GM12878 (cell line): ENCODE data around the gene KCNJ3. TPM values are rescaled to one million over a fixed set of nuclear protein-coding genes. Genes with fewer than 3 reads are reported as not detected.

ENCODE experiments used
- KDM1A ChIP-seq: fragments of 200-600 bp; sonication (generic); IDR thresholded peaks from 2 replicates; pipeline ENCODE4 v1.6.1; 2016; ENCODE audit warnings: borderline replicate concordance
- NFIC ChIP-seq: IDR thresholded peaks from 2 replicates; pipeline ENCODE4 v1.6.1; 2012; ENCODE audit warnings: low read depth, mild to moderate bottlenecking, inconsistent platforms, low read length, moderate library complexity
- RB1 ChIP-seq: fragments of 450-650 bp; formaldehyde crosslinking; IDR thresholded peaks from 2 replicates; pipeline ENCODE4 v1.6.1; 2017; ENCODE audit warnings: mild to moderate bottlenecking, borderline replicate concordance
- SIN3A ChIP-seq: IDR thresholded peaks from 2 replicates; pipeline ENCODE4 v1.6.1; 2012; ENCODE audit warnings: low read depth, low read length, improper control_type of control experiment
- TCF3 ChIP-seq: IDR thresholded peaks from 2 replicates; pipeline ENCODE4 v1.6.1; 2012; ENCODE audit warnings: low read depth, mild to moderate bottlenecking, low read length, borderline replicate concordance; ENCODE audit not compliant: insufficient read depth
- ZBTB40 ChIP-seq: fragments of 450-650 bp; IDR thresholded peaks from 2 replicates; pipeline ENCODE4 v1.6.1; 2016; ENCODE audit warnings: mild to moderate bottlenecking, moderate library complexity, borderline replicate concordance
- polyA plus RNA-seq, 11 experiments: library from polyadenylated mRNA; depleted of rRNA in 4 of 11; unstranded in 6 of 11; stranded (reverse) in 5 of 11; fragments of >200 nt; fragmentation: Nextera tagmentation in 4 of 11; fragmentation: Illumina TruSeq in 1 of 11; extraction: Ambion mirVana in 4 of 11; extraction: Trizol in 1 of 11; gene quantifications; 1 replicate in 1 of 11; 2 replicates in 10 of 11; pipeline versions ENCODE4 v1.2.1 to v1.2.3, GENCODE V29; 2011 to 2016; ENCODE audit warnings: inconsistent platforms in 2 of 11, missing spikeins in 2 of 11, low read depth in 1 of 11
- total RNA-seq, 4 experiments: library from RNA; depleted of rRNA in 3 of 4; stranded (reverse); fragments of >200 nt in 3 of 4; fragmentation: Illumina TruSeq in 1 of 4; extraction: Trizol in 1 of 4; gene quantifications; 2 replicates each; pipeline versions ENCODE4 v1.2.1 to v1.2.3, GENCODE V29; 2013 to 2021
- TF ChIP-seq, protein P1 (sequence below): fragments of 450-650 bp; conservative IDR thresholded peaks from 2 replicates; pipeline ENCODE4 v1.6.1; 2017; ENCODE audit warnings: mild to moderate bottlenecking, moderate library complexity
- TF ChIP-seq, protein P2 (sequence below): fragments of 450-650 bp; IDR thresholded peaks from 2 replicates; pipeline ENCODE4 v1.6.1; 2017; ENCODE audit warnings: mild to moderate bottlenecking, low read depth, inconsistent platforms; ENCODE audit not compliant: poor library complexity, severe bottlenecking
- TF ChIP-seq, protein P3 (sequence below): fragments of 150-350 bp; IDR thresholded peaks from 2 replicates; pipeline ENCODE4 v1.6.1; 2016; ENCODE audit warnings: low read depth, low read length

The KCNJ3 gene
- total and polyA plus RNA-seq, 10 of the 15 experiments (the other 5 are each of a cell fraction or from before 2014, with no cell fraction given) = 0.01 to 1.1 (median 0.04) TPM; not detected in 6

DNA sequence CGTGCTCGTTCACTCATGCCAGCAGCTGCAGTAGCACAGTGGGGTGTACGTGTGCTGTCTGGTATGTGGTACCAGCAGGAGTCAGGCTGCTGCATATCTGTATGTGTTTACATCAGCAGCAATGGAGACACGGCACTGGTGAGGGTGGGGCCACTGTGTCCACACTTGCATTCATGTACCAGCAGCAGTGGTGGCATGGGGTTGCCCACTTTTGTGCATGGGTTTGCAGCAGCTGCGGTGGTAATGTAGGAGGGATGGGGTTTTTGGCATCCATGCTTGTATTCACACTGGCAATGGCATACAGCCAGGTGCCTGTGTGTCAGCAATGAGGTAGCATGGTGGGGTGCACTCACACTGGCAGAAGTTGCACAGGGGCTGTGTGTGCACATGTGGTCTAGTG is 187.8 kb downstream of the KCNJ3 start (continued):
- TF ChIP-seq, protein P1, sequence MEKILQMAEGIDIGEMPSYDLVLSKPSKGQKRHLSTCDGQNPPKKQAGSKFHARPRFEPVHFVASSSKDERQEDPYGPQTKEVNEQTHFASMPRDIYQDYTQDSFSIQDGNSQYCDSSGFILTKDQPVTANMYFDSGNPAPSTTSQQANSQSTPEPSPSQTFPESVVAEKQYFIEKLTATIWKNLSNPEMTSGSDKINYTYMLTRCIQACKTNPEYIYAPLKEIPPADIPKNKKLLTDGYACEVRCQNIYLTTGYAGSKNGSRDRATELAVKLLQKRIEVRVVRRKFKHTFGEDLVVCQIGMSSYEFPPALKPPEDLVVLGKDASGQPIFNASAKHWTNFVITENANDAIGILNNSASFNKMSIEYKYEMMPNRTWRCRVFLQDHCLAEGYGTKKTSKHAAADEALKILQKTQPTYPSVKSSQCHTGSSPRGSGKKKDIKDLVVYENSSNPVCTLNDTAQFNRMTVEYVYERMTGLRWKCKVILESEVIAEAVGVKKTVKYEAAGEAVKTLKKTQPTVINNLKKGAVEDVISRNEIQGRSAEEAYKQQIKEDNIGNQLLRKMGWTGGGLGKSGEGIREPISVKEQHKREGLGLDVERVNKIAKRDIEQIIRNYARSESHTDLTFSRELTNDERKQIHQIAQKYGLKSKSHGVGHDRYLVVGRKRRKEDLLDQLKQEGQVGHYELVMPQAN = no peak
- no peak for TF ChIP-seq NFIC
- no peak for TF ChIP-seq KDM1A
- TF ChIP-seq TCF3 = no peak
- TF ChIP-seq, protein P2, sequence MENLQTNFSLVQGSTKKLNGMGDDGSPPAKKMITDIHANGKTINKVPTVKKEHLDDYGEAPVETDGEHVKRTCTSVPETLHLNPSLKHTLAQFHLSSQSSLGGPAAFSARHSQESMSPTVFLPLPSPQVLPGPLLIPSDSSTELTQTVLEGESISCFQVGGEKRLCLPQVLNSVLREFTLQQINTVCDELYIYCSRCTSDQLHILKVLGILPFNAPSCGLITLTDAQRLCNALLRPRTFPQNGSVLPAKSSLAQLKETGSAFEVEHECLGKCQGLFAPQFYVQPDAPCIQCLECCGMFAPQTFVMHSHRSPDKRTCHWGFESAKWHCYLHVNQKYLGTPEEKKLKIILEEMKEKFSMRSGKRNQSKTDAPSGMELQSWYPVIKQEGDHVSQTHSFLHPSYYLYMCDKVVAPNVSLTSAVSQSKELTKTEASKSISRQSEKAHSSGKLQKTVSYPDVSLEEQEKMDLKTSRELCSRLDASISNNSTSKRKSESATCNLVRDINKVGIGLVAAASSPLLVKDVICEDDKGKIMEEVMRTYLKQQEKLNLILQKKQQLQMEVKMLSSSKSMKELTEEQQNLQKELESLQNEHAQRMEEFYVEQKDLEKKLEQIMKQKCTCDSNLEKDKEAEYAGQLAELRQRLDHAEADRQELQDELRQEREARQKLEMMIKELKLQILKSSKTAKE = no peak
- no peak for TF ChIP-seq ZBTB40
- TF ChIP-seq, protein P3, sequence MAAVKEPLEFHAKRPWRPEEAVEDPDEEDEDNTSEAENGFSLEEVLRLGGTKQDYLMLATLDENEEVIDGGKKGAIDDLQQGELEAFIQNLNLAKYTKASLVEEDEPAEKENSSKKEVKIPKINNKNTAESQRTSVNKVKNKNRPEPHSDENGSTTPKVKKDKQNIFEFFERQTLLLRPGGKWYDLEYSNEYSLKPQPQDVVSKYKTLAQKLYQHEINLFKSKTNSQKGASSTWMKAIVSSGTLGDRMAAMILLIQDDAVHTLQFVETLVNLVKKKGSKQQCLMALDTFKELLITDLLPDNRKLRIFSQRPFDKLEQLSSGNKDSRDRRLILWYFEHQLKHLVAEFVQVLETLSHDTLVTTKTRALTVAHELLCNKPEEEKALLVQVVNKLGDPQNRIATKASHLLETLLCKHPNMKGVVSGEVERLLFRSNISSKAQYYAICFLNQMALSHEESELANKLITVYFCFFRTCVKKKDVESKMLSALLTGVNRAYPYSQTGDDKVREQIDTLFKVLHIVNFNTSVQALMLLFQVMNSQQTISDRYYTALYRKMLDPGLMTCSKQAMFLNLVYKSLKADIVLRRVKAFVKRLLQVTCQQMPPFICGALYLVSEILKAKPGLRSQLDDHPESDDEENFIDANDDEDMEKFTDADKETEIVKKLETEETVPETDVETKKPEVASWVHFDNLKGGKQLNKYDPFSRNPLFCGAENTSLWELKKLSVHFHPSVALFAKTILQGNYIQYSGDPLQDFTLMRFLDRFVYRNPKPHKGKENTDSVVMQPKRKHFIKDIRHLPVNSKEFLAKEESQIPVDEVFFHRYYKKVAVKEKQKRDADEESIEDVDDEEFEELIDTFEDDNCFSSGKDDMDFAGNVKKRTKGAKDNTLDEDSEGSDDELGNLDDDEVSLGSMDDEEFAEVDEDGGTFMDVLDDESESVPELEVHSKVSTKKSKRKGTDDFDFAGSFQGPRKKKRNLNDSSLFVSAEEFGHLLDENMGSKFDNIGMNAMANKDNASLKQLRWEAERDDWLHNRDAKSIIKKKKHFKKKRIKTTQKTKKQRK = no peak
- TF ChIP-seq RB1 = no peak
- TF ChIP-seq SIN3A = no peak
- TF ChIP-seq, all 136 proteins: peak for 0
